HCT116 (cell line): ENCODE measurements around the gene ELN. TPM values are rescaled to one million over a fixed set of nuclear protein-coding genes. Genes with fewer than 3 reads are reported as not detected.

Source experiments
- ATAC-seq: fragments of 200-7000 bp; cut with Tn5 transposase; 2 replicates; pipeline ENCODE4 v1.9.1; 2020; ENCODE audit warnings: mild to moderate bottlenecking, moderate library complexity
- BruUV-seq: library from RNA; stranded (reverse); fragments of 400-500 nt; replicated peaks from 2 replicates; lab custom pipeline; 2021; lab: Mats Ljungman, UMichigan
- CTCF ChIA-PET: fragments of 300-600 bp; sonication (Branson Sonifier 250); formaldehyde crosslinking; loops from one replicate; lab custom pipeline; 2021; ENCODE audit warnings: antibody characterized with exemption; lab: Charles Lee
- POLR2A ChIA-PET: fragments of 300-600, 350-600 bp; sonication (Branson Sonifier 250); formaldehyde crosslinking; loops from one replicate; lab custom pipeline; 2021; ENCODE audit warnings: antibody characterized with exemption; lab: Charles Lee
- RAD21 ChIA-PET, 2 experiments: fragments of 300-600 bp; sonication (Branson Sonifier 250); formaldehyde crosslinking; loops; one replicate each; lab custom pipeline; 2023; ENCODE audit warnings: low total read pairs in 2 of 2; ENCODE audit not compliant: uncharacterized antibody in 2 of 2, unreplicated experiment in 2 of 2, low non-redundant PET in 1 of 2; lab: Charles Lee
- DNase-seq: peaks from one replicate; pipeline ENCODE4 v3.0.0-alpha.2; 2010; ENCODE audit warnings: low read depth, low spot score
- H2AFZ ChIP-seq: fragments of 200-600 bp; shearing (Covaris generic), sonication (generic); 2 replicates; pipeline ENCODE4 v1.6.1; 2017; ENCODE audit warnings: low read depth, mixed run types, mixed read lengths, antibody characterized with exemption, low read length; ENCODE audit not compliant: poor library complexity, severe bottlenecking
- H3K27ac ChIP-seq: 2 replicates; pipeline ENCODE4 v1.5.1; 2012; ENCODE audit warnings: low read depth, low read length
- H3K27me3 ChIP-seq: fragments of 200-600 bp; sonication (generic); 2 replicates; pipeline ENCODE4 v1.6.1; 2016; ENCODE audit warnings: mixed run types, low read length, mixed read lengths; ENCODE audit not compliant: insufficient read depth
- H3K36me3 ChIP-seq, 2 experiments: fragments of 200-500 bp in 1 of 2; fragments of 200-600 bp in 1 of 2; sonication (Bioruptor generic) in 1 of 2; sonication (generic) in 1 of 2; 2 replicates each; pipeline versions ENCODE4 v1.5.1 to v1.6.1; 2014 to 2016; ENCODE audit warnings: low read length in 2 of 2, inconsistent platforms in 1 of 2, mixed read lengths in 1 of 2, mixed run types in 1 of 2; ENCODE audit not compliant: insufficient read depth in 2 of 2, control insufficient read depth in 1 of 2
- H3K4me1 ChIP-seq, 2 experiments: fragments of 200-600 bp in 1 of 2; sonication (generic) in 1 of 2; 2 replicates each; pipeline versions ENCODE4 v1.5.1 to v1.6.1; 2012 to 2017; ENCODE audit warnings: low read length in 2 of 2, inconsistent platforms in 1 of 2, mild to moderate bottlenecking in 1 of 2, mixed read lengths in 1 of 2, mixed run types in 1 of 2, moderate library complexity in 1 of 2; ENCODE audit not compliant: insufficient read depth in 2 of 2, control insufficient read depth in 1 of 2
- H3K4me2 ChIP-seq: fragments of 200-600 bp; sonication (generic); 2 replicates; pipeline ENCODE4 v1.6.1; 2017; ENCODE audit warnings: mixed run types, low read length, mixed read lengths
- H3K4me3 ChIP-seq, 2 experiments: fragments of 200-600 bp in 1 of 2; sonication (generic) in 1 of 2; replicated peaks in 1 of 2; 2 replicates each; pipeline ENCODE4 v1.5.1; 2011 to 2016; ENCODE audit warnings: low read length in 2 of 2, control low read depth in 1 of 2, low read depth in 1 of 2, mild to moderate bottlenecking in 1 of 2, mixed read lengths in 1 of 2, mixed run types in 1 of 2
- H3K79me2 ChIP-seq: fragments of 200-600 bp; sonication (generic); 2 replicates; pipeline ENCODE4 v1.6.1; 2017; ENCODE audit warnings: mild to moderate bottlenecking, mixed run types, low read length, moderate library complexity, mixed read lengths; ENCODE audit not compliant: insufficient read depth
- H3K9ac ChIP-seq: fragments of 200-600 bp; sonication (generic); 2 replicates; pipeline ENCODE4 v1.6.1; 2016; ENCODE audit warnings: low read length, mixed read lengths
- H3K9me2 ChIP-seq: fragments of 200-600 bp; sonication (generic), shearing (Covaris generic); 2 replicates; pipeline ENCODE4 v1.6.1; 2017; ENCODE audit warnings: mixed run types, mild to moderate bottlenecking, moderate library complexity; ENCODE audit not compliant: insufficient read depth
- H3K9me3 ChIP-seq, 2 experiments: fragments of 200-500 bp in 1 of 2; fragments of 200-600 bp in 1 of 2; sonication (Bioruptor generic) in 1 of 2; sonication (generic) in 1 of 2; 2 replicates each; pipeline ENCODE4 v1.6.1; 2014 to 2017; ENCODE audit warnings: low read length in 2 of 2, mixed read lengths in 2 of 2, inconsistent platforms in 1 of 2, low read depth in 1 of 2, mild to moderate bottlenecking in 1 of 2, mixed run types in 1 of 2, moderate library complexity in 1 of 2; ENCODE audit not compliant: control insufficient read depth in 1 of 2, insufficient read depth in 1 of 2
- H4K20me1 ChIP-seq: fragments of 200-600 bp; sonication (generic), shearing (Covaris generic); 2 replicates; pipeline ENCODE4 v1.6.1; 2017; ENCODE audit warnings: mixed run types, mild to moderate bottlenecking, moderate library complexity; ENCODE audit not compliant: insufficient read depth
- CEBPB ChIP-seq: IDR thresholded peaks from 2 replicates; pipeline ENCODE4 v1.6.1; 2012; ENCODE audit warnings: low read depth
- CTCF ChIP-seq, 3 experiments: fragments of 200-600 bp in 1 of 3; sonication (generic) in 1 of 3; IDR thresholded peaks in 2 of 3; conservative IDR thresholded peaks in 1 of 3; 2 replicates each; pipeline ENCODE4 v1.5.1; 2012 to 2017; ENCODE audit warnings: low read depth in 2 of 3, low read length in 2 of 3, antibody characterized with exemption in 1 of 3, borderline replicate concordance in 1 of 3, control low read depth in 1 of 3, mild to moderate bottlenecking in 1 of 3, mixed read lengths in 1 of 3, mixed run types in 1 of 3, moderate library complexity in 1 of 3; ENCODE audit not compliant: insufficient read depth in 1 of 3
- EGR1 ChIP-seq: IDR thresholded peaks from 2 replicates; pipeline ENCODE4 v1.6.1; 2012; ENCODE audit warnings: low read depth
- ELF1 ChIP-seq: IDR thresholded peaks from 2 replicates; pipeline ENCODE4 v1.6.1; 2012; ENCODE audit warnings: low read depth, borderline replicate concordance
- EZH2 ChIP-seq: fragments of 200-600 bp; sonication (generic); IDR thresholded peaks from 2 replicates; pipeline ENCODE4 v1.6.1; 2017; ENCODE audit warnings: antibody characterized with exemption, mixed run types
- MAX ChIP-seq: IDR thresholded peaks from 2 replicates; pipeline ENCODE4 v1.6.1; 2012
- POLR2A ChIP-seq: IDR thresholded peaks from 2 replicates; pipeline ENCODE4 v1.7.0; 2011; ENCODE audit warnings: borderline replicate concordance; ENCODE audit not compliant: insufficient read depth, insufficient read length; ENCODE audit errors: extremely low read depth
- POLR2AphosphoS5 ChIP-seq: IDR thresholded peaks from 2 replicates; pipeline ENCODE4 v1.6.1; 2011; ENCODE audit warnings: mild to moderate bottlenecking, low read depth, low read length, moderate library complexity
- SIN3A ChIP-seq: IDR thresholded peaks from 2 replicates; pipeline ENCODE4 v1.6.1; 2012; ENCODE audit warnings: low read depth
- ZBTB33 ChIP-seq: IDR thresholded peaks from 2 replicates; pipeline ENCODE4 v1.6.1; 2011; ENCODE audit warnings: mild to moderate bottlenecking, low read length, moderate library complexity; ENCODE audit not compliant: insufficient replicate concordance; ENCODE audit errors: extremely low read depth
- ZFX ChIP-seq: fragments of 450-650 bp; IDR thresholded peaks from 2 replicates; pipeline ENCODE4 v1.6.1; 2017
- ZNF274 ChIP-seq: fragments of 200-500 bp; sonication (Bioruptor generic); IDR thresholded peaks from 2 replicates; pipeline ENCODE4 v1.6.1; 2014; ENCODE audit warnings: mild to moderate bottlenecking, low read depth, low read length, inconsistent platforms
- intact Hi-C: fragments of 100-400 bp; cut with micrococcal nuclease; formaldehyde crosslinking; loops from 2 replicates; pipeline ENCODE4 v1.10.0; 2022
- total RNA-seq: library from RNA; stranded (reverse); gene quantifications from one replicate; pipeline ENCODE4 v1.2.1, GENCODE V29; 2021; ENCODE audit not compliant: unreplicated experiment
- TF ChIP-seq, protein P1 (sequence below): IDR thresholded peaks from 2 replicates; pipeline ENCODE4 v1.6.1; 2012; ENCODE audit warnings: low read depth
- TF ChIP-seq, protein P2 (sequence below): IDR thresholded peaks from 2 replicates; pipeline ENCODE4 v1.6.1; 2012

ELN gene
- total RNA-seq, 1 experiment from 2014 or later, result 0.17 TPM

DNA sequence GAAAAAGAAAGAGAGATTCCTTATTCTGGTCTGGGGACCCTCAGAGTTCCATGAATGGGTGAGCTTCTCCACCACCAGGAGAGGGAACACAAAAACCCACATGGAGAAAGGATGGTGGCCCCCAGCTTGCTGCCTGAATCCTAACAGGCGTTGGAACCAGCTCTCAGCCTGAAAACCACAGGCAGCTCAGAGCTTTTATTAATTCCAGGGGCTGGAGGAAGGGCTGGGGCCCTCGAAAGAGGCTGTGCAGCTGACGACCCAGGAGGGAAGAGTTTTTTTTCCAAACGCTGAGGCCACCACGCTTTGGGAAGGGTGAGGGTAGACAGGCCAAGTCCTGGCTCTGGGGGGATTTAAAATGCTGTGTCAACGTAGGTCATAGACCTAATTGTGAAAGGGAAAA lies 10.8 kb upstream of the ELN start:
- TF ChIP-seq ZFX, result no peak
- no peak for TF ChIP-seq ZNF274
- no peak for TF ChIP-seq CTCF (IDR thresholded peaks at IDR 0.05 in 2 of 3, conservative IDR thresholded peaks at IDR 0.05 in 1 of 3; ENCODE audit: borderline replicate concordance in 1 of 3, insufficient read depth in 1 of 3, low read depth in 2 of 3, low read length in 2 of 3)
- TF ChIP-seq, protein P1, sequence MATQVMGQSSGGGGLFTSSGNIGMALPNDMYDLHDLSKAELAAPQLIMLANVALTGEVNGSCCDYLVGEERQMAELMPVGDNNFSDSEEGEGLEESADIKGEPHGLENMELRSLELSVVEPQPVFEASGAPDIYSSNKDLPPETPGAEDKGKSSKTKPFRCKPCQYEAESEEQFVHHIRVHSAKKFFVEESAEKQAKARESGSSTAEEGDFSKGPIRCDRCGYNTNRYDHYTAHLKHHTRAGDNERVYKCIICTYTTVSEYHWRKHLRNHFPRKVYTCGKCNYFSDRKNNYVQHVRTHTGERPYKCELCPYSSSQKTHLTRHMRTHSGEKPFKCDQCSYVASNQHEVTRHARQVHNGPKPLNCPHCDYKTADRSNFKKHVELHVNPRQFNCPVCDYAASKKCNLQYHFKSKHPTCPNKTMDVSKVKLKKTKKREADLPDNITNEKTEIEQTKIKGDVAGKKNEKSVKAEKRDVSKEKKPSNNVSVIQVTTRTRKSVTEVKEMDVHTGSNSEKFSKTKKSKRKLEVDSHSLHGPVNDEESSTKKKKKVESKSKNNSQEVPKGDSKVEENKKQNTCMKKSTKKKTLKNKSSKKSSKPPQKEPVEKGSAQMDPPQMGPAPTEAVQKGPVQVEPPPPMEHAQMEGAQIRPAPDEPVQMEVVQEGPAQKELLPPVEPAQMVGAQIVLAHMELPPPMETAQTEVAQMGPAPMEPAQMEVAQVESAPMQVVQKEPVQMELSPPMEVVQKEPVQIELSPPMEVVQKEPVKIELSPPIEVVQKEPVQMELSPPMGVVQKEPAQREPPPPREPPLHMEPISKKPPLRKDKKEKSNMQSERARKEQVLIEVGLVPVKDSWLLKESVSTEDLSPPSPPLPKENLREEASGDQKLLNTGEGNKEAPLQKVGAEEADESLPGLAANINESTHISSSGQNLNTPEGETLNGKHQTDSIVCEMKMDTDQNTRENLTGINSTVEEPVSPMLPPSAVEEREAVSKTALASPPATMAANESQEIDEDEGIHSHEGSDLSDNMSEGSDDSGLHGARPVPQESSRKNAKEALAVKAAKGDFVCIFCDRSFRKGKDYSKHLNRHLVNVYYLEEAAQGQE, result no peak
- TF ChIP-seq POLR2A, result no peak
- TF ChIP-seq MAX, result no peak
- no peak for TF ChIP-seq SIN3A
- no peak for TF ChIP-seq EGR1
- no peak for TF ChIP-seq POLR2AphosphoS5
- TF ChIP-seq ZBTB33, result no peak
- TF ChIP-seq CEBPB, result no peak
- TF ChIP-seq ELF1, result no peak
- TF ChIP-seq, protein P2, sequence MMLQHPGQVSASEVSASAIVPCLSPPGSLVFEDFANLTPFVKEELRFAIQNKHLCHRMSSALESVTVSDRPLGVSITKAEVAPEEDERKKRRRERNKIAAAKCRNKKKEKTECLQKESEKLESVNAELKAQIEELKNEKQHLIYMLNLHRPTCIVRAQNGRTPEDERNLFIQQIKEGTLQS, result no peak
- TF ChIP-seq EZH2, result no peak
- intact Hi-C loops, result no loop called here
- H3K9me2 ChIP-seq, result no peaks in the 10 kb centered on the region
- no peak for ATAC-seq
- RAD21 ChIA-PET, result no interaction called here
- CTCF ChIA-PET, result interaction anchor here (1.9 kb wide), 1 partner anchor 10 kb away, joined by 7 read pairs; no protein-coding TSS in a partner anchor
- no peak overlapping the region for H2AFZ ChIP-seq
- BruUV-seq, result no TSS peak
- H3K9ac ChIP-seq, result no peak overlapping the region
- H3K4me1 ChIP-seq, result peaks cover 0 to 8% of the 10 kb centered on the region in 2 experiments; a peak in 2 of 4 replicates
- no peaks in the 10 kb centered on the region for H4K20me1 ChIP-seq
- H3K36me3 ChIP-seq, result no peaks in the 10 kb centered on the region
- H3K79me2 ChIP-seq, result no peaks in the 10 kb centered on the region
- no peak for DNase-seq
- H3K27me3 ChIP-seq, result no peaks in the 10 kb centered on the region
- H3K27ac ChIP-seq, result no peak overlapping the region
- H3K4me3 ChIP-seq, result no peak overlapping the region
- no peak overlapping the region for H3K4me2 ChIP-seq
- H3K9me3 ChIP-seq, result no peaks in the 10 kb centered on the region
- POLR2A ChIA-PET, result interaction anchor here (0.7 kb wide), 1 partner anchor 190 kb away, joined by 3 read pairs; no protein-coding TSS in a partner anchor
